Loucy (cell line): ENCODE data around the gene LRRC43.

Source experiments
- H2AFZ ChIP-seq: fragments of 200-600 bp; sonication (generic); 2 replicates; pipeline ENCODE4 v1.6.0; 2016; ENCODE audit warnings: antibody characterized with exemption, mild to moderate bottlenecking, low read length, moderate library complexity
- H3F3A ChIP-seq: fragments of 200-600 bp; 2 replicates; pipeline ENCODE4 v1.6.0; 2016; ENCODE audit warnings: antibody characterized with exemption, low read depth, mild to moderate bottlenecking
- H3K27me3 ChIP-seq: fragments of 200-600 bp; sonication (generic); 2 replicates; pipeline ENCODE4 v1.6.1; 2014; ENCODE audit warnings: low read length, mild to moderate bottlenecking; ENCODE audit not compliant: insufficient read depth, poor library complexity, severe bottlenecking
- H3K36me3 ChIP-seq: fragments of 200-600 bp; sonication (generic); 2 replicates; pipeline ENCODE4 v1.6.1; 2016; ENCODE audit warnings: low read length; ENCODE audit not compliant: insufficient read depth
- H3K4me1 ChIP-seq: fragments of 200-600 bp; sonication (generic); 2 replicates; pipeline ENCODE4 v1.5.1; 2014; ENCODE audit warnings: low read length, mild to moderate bottlenecking; ENCODE audit not compliant: insufficient read depth, poor library complexity, severe bottlenecking
- H3K4me2 ChIP-seq: fragments of 200-600 bp; sonication (generic); 2 replicates; pipeline ENCODE4 v1.6.0; 2014; ENCODE audit warnings: antibody characterized with exemption, low read length, low read depth, mild to moderate bottlenecking; ENCODE audit not compliant: poor library complexity, severe bottlenecking
- H3K4me3 ChIP-seq: fragments of 200-600 bp; sonication (generic); 2 replicates; pipeline ENCODE4 v1.5.1; 2014; ENCODE audit warnings: low read length, mild to moderate bottlenecking, mixed read lengths; ENCODE audit not compliant: poor library complexity, severe bottlenecking
- H3K79me2 ChIP-seq: fragments of 200-600 bp; sonication (generic); 2 replicates; pipeline ENCODE4 v1.6.1; 2014; ENCODE audit warnings: low read length; ENCODE audit not compliant: insufficient read depth
- H3K9ac ChIP-seq: fragments of 200-600 bp; sonication (generic); 2 replicates; pipeline ENCODE4 v1.6.0; 2014; ENCODE audit warnings: mild to moderate bottlenecking, low read depth, low read length, moderate library complexity; ENCODE audit not compliant: poor library complexity, severe bottlenecking
- H3K9me2 ChIP-seq: fragments of 200-600 bp; sonication (generic); replicated peaks from 2 replicates; pipeline ENCODE4 v1.6.1; 2016; ENCODE audit warnings: low read depth, low read length, mixed read lengths
- H3K9me3 ChIP-seq: fragments of 200-600 bp; sonication (generic); 2 replicates; pipeline ENCODE4 v1.6.1; 2014; ENCODE audit warnings: mild to moderate bottlenecking, antibody characterized with exemption, low read length, low read depth; ENCODE audit not compliant: insufficient read depth
- H4K20me1 ChIP-seq: fragments of 200-600 bp; sonication (generic); 2 replicates; pipeline ENCODE4 v1.6.0; 2014; ENCODE audit warnings: antibody characterized with exemption, low read length, mild to moderate bottlenecking; ENCODE audit not compliant: insufficient read depth, poor library complexity, severe bottlenecking
- CTCF ChIP-seq: fragments of 200-600 bp; sonication (generic); conservative IDR thresholded peaks from 2 replicates; pipeline ENCODE4 v1.5.1; 2014; ENCODE audit warnings: mild to moderate bottlenecking, antibody characterized with exemption, low read length
- EZH2phosphoT487 ChIP-seq: fragments of 200-600 bp; IDR thresholded peaks from 2 replicates; pipeline ENCODE4 v1.6.1; 2018; ENCODE audit warnings: antibody characterized with exemption, mild to moderate bottlenecking, moderate library complexity, borderline replicate concordance

LRRC43 gene

GRCh38 chr12:122160761-122161160, 22.2 kb upstream of the LRRC43 start:
- H3K79me2 ChIP-seq: no peaks in the 10 kb centered on the region
- no peaks in the 10 kb centered on the region for H3F3A ChIP-seq
- no peak overlapping the region for H3K4me2 ChIP-seq
- no peak overlapping the region for H3K4me3 ChIP-seq
- no peaks in the 10 kb centered on the region for H4K20me1 ChIP-seq
- no peaks in the 10 kb centered on the region for H3K9me2 ChIP-seq
- H3K27me3 ChIP-seq: no peaks in the 10 kb centered on the region
- H3K9me3 ChIP-seq: no peaks in the 10 kb centered on the region
- no peaks in the 10 kb centered on the region for H3K36me3 ChIP-seq
- H3K9ac ChIP-seq: no peak overlapping the region
- TF ChIP-seq EZH2phosphoT487 (no peak), CTCF (no peak)
- H2AFZ ChIP-seq: no peak overlapping the region
- H3K4me1 ChIP-seq: no peaks in the 10 kb centered on the region

- Histone ChIP-seq H4K20me1 (no peaks in the 10 kb centered on the region), H3K4me3 (no peak overlapping the region), H3K4me2 (no peak overlapping the region), H2AFZ (no peak overlapping the region), H3K79me2 (no peaks in the 10 kb centered on the region), H3K36me3 (no peaks in the 10 kb centered on the region), H3K9me2 (no peaks in the 10 kb centered on the region), H3K9me3 (no peaks in the 10 kb centered on the region), H3K27me3 (no peaks in the 10 kb centered on the region), H3K4me1 (no peaks in the 10 kb centered on the region), H3F3A (no peaks in the 10 kb centered on the region), H3K9ac (no peak overlapping the region)
- no peak for TF ChIP-seq CTCF
- no peak for TF ChIP-seq EZH2phosphoT487
These were observed 21.2 kb upstream of the LRRC43 start for GRCh38 chr12:122161682-122162081.

GRCh38 chr12:122162976-122163375, 19.9 kb upstream of the LRRC43 start:
- Histone ChIP-seq H2AFZ (no peak overlapping the region), H3K9me3 (no peaks in the 10 kb centered on the region), H4K20me1 (no peaks in the 10 kb centered on the region), H3K36me3 (no peaks in the 10 kb centered on the region), H3K79me2 (no peaks in the 10 kb centered on the region), H3K4me1 (no peaks in the 10 kb centered on the region), H3K9me2 (no peaks in the 10 kb centered on the region), H3F3A (no peaks in the 10 kb centered on the region), H3K4me3 (no peak overlapping the region), H3K9ac (no peak overlapping the region), H3K4me2 (no peak overlapping the region), H3K27me3 (no peaks in the 10 kb centered on the region)
- TF ChIP-seq EZH2phosphoT487 (no peak), CTCF (no peak)
